Activated B cell treated with CpG ODN at 0.5 μM for 24 hours (primary cell): ENCODE results near the gene RAB7A. TPM values are rescaled to one million over a fixed set of nuclear protein-coding genes. Genes with fewer than 3 reads are reported as not detected.

Experiments
- ATAC-seq: fragments of 200-7000 bp; cut with Tn5 transposase; one replicate; pipeline ENCODE4 v1.10.0; 2021; ENCODE audit warnings: low read depth, mild to moderate bottlenecking, moderate library complexity
- CTCF ChIA-PET: fragments of 350-600 bp; sonication (Branson Sonifier 250); formaldehyde crosslinking; loops from one replicate; lab custom pipeline; 2021; ENCODE audit warnings: antibody characterized with exemption; lab: Charles Lee
- POLR2A ChIA-PET: fragments of 350-600 bp; sonication (Branson Sonifier 250); formaldehyde crosslinking; loops from one replicate; lab custom pipeline; 2021; ENCODE audit warnings: antibody characterized with exemption; lab: Charles Lee
- DNase-seq: peaks from one replicate; pipeline ENCODE4 v3.0.0; 2022
- H3K27ac Mint-ChIP-seq: one replicate; pipeline ENCODE4 v1.8.0; 2020; ENCODE audit warnings: mixed read lengths
- H3K27me3 Mint-ChIP-seq: one replicate; pipeline ENCODE4 v1.8.0; 2021; ENCODE audit warnings: mixed read lengths
- H3K36me3 Mint-ChIP-seq: one replicate; pipeline ENCODE4 v1.8.0; 2021; ENCODE audit warnings: low read depth, mixed read lengths
- H3K4me1 Mint-ChIP-seq: one replicate; pipeline ENCODE4 v1.8.0; 2021; ENCODE audit warnings: mixed read lengths
- H3K4me3 Mint-ChIP-seq: one replicate; pipeline ENCODE4 v1.8.0; 2020; ENCODE audit warnings: mild to moderate bottlenecking, mixed read lengths
- H3K9me3 Mint-ChIP-seq: one replicate; pipeline ENCODE4 v1.8.0; 2020; ENCODE audit warnings: mixed read lengths
- CTCF ChIP-seq: fragments of 200-600 bp; IDR thresholded peaks from one replicate; pipeline ENCODE4 v1.8.0; 2022; ENCODE audit warnings: antibody characterized with exemption, mild to moderate bottlenecking
- intact Hi-C: fragments of 100-400 bp; cut with micrococcal nuclease; formaldehyde crosslinking; loops from one replicate; pipeline ENCODE4 v1.15.1; 2024
- total RNA-seq: library from RNA; stranded (reverse); gene quantifications from 2 replicates; pipeline ENCODE4 v1.2.3, GENCODE V29; 2022

The RAB7A gene
- total RNA-seq, 1 donor from 2014 or later, result 169 TPM

- no peaks in the 10 kb centered on the region for H3K36me3 Mint-ChIP-seq
- CTCF ChIA-PET, result no interaction called here
- H3K4me3 Mint-ChIP-seq, result no peak overlapping the region
- POLR2A ChIA-PET, result no interaction called here
- no peak for ATAC-seq
- peaks cover 10% of the 10 kb centered on the region for H3K4me1 Mint-ChIP-seq
- TF ChIP-seq CTCF, result no peak
- H3K27me3 Mint-ChIP-seq, result no peaks in the 10 kb centered on the region
- H3K27ac Mint-ChIP-seq, result no peak overlapping the region
- intact Hi-C loops, result no loop called here
- no peaks in the 10 kb centered on the region for H3K9me3 Mint-ChIP-seq
- no peak for DNase-seq
These were observed 116.2 kb downstream of the RAB7A start for GRCh38 chr3:128841926-128842920.

- no peaks in the 10 kb centered on the region for H3K27me3 Mint-ChIP-seq
- H3K27ac Mint-ChIP-seq, result no peak overlapping the region
- no peak for TF ChIP-seq CTCF
- peaks cover 10% of the 10 kb centered on the region for H3K4me1 Mint-ChIP-seq
- H3K36me3 Mint-ChIP-seq, result no peaks in the 10 kb centered on the region
- no peaks in the 10 kb centered on the region for H3K9me3 Mint-ChIP-seq
- intact Hi-C loops, result no loop called here
- ChIA-PET POLR2A (no interaction called here), CTCF (interaction anchor here (0.6 kb wide), 1 partner anchor 236 kb away, joined by 3 read pairs; no protein-coding TSS in a partner anchor)
- ATAC-seq, result no peak
- DNase-seq, result no peak
- no peak overlapping the region for H3K4me3 Mint-ChIP-seq
These were observed 118.5 kb downstream of the RAB7A start for GRCh38 chr3:128844502-128844901.

- Mint-ChIP-seq H3K4me1 (peaks cover 10% of the 10 kb centered on the region), H3K27me3 (no peaks in the 10 kb centered on the region), H3K36me3 (no peaks in the 10 kb centered on the region), H3K4me3 (peak overlapping the region; percentile 88), H3K9me3 (no peaks in the 10 kb centered on the region), H3K27ac (peak overlapping the region; percentile 18)
- DNase-seq (no peak), ATAC-seq (no peak)
- intact Hi-C loops, result no loop called here
- CTCF ChIA-PET, result interaction anchor here (0.6 to 2.6 kb wide), 8 partner anchors 24 to 418 kb away, joined by 3 to 15 read pairs (median 4); partner anchors contain the start of gene RPN1
- POLR2A ChIA-PET, result interaction anchor here (1.8 to 1.9 kb wide), 2 partner anchors 34 to 164 kb away, joined by 5 to 13 read pairs; partner anchors contain the start of gene ACAD9
- no peak for TF ChIP-seq CTCF
These were observed 119.3 kb downstream of the RAB7A start for GRCh38 chr3:128845119-128845777.

GRCh38 chr3:128845778-128846485 is 119.9 kb downstream of the RAB7A start:
- Mint-ChIP-seq H3K4me1 (peaks cover 10% of the 10 kb centered on the region), H3K36me3 (no peaks in the 10 kb centered on the region), H3K27me3 (no peaks in the 10 kb centered on the region), H3K27ac (peak overlapping the region; percentile 36), H3K4me3 (peak overlapping the region; percentile 88), H3K9me3 (no peaks in the 10 kb centered on the region)
- no peak for TF ChIP-seq CTCF
- ATAC-seq (peak; percentile 87), DNase-seq (peak; percentile 72)
- intact Hi-C loops, result loop anchor here (1.0 to 2.0 kb wide), 6 partner anchors 33 to 419 kb away; partner anchors contain the start of gene ACAD9
- POLR2A ChIA-PET, result interaction anchor here (1.8 to 1.9 kb wide), 2 partner anchors 34 to 165 kb away, joined by 5 to 13 read pairs; partner anchors contain the start of gene ACAD9
- CTCF ChIA-PET, result interaction anchor here (0.7 to 2.6 kb wide), 7 partner anchors 25 to 419 kb away, joined by 3 to 15 read pairs (median 4); partner anchors contain the start of gene RPN1
